Fibroblast of skin of back (primary cell): Measurements from ENCODE around the gene CLDND1. TPM values are rescaled to one million over a fixed set of nuclear protein-coding genes. Genes with fewer than 3 reads are reported as not detected.
"Not testable (repeated sequence)": the region's sequence is repeated elsewhere in the genome, so short reads cannot be mapped to it uniquely, and the experiment has no call there.

Experiments used
- DNase-seq: peaks from one replicate; pipeline ENCODE4 v3.0.0-alpha.2; 2013
- polyA plus RNA-seq, 2 experiments: library from polyadenylated mRNA; unstranded; fragments of 120-200 nt; gene quantifications; one replicate each; pipeline ENCODE4 v1.2.1, GENCODE V29; 2013; ENCODE audit not compliant: insufficient read length in 2 of 2

CLDND1 gene
- polyA plus RNA-seq (2013, experiment 1 of 2; ENCODE audit: insufficient read length), result 81.6 TPM
- polyA plus RNA-seq (2013, experiment 2 of 2; ENCODE audit: insufficient read length), result 73.6 TPM

- DNase-seq, result peak; percentile 97
These were observed at the start of gene CLDND1 for GRCh38 chr3:98522544-98523281. Gene CLDND1 (minus strand): TSS chr3:98522902. CDS start chr3:98521424, 1,478 bp downstream.

GRCh38 chr3:98568402-98568801 is 45.7 kb upstream of the CLDND1 start:
- no peak for DNase-seq

GRCh38 chr3:98567666-98568270 is 45.1 kb upstream of the CLDND1 start:
- no peak for DNase-seq

GRCh38 chr3:98565843-98566242 is 43.1 kb upstream of the CLDND1 start:
- DNase-seq, result no peak

GRCh38 chr3:98565237-98565643 is 42.5 kb upstream of the CLDND1 start:
- DNase-seq, result no peak

- DNase-seq, result no peak
These were observed 41.7 kb upstream of the CLDND1 start for GRCh38 chr3:98564282-98565005.

- peak; percentile 30 for DNase-seq
These were observed 41.1 kb upstream of the CLDND1 start for GRCh38 chr3:98563661-98564281.

GRCh38 chr3:98561727-98562521 is 39.2 kb upstream of the CLDND1 start:
- no peak for DNase-seq

- no peak for DNase-seq
These were observed 38.2 kb upstream of the CLDND1 start for GRCh38 chr3:98560911-98561310.

- not testable (repeated sequence) for DNase-seq
These were observed 37.1 kb upstream of the CLDND1 start for GRCh38 chr3:98559769-98560168.

- DNase-seq, result no peak
These were observed 35.6 kb upstream of the CLDND1 start for GRCh38 chr3:98558100-98558827.

- DNase-seq, result no peak
These were observed 34.8 kb upstream of the CLDND1 start for GRCh38 chr3:98557324-98558010.

- DNase-seq, result peak; percentile 19
These were observed 33.7 kb upstream of the CLDND1 start for GRCh38 chr3:98556164-98557130.

GRCh38 chr3:98555025-98555379 is 32.3 kb upstream of the CLDND1 start:
- no peak for DNase-seq

- DNase-seq, result no peak
These were observed 31.9 kb upstream of the CLDND1 start for GRCh38 chr3:98554580-98554979.

- no peak for DNase-seq
These were observed 31.1 kb upstream of the CLDND1 start for GRCh38 chr3:98553753-98554152.

- DNase-seq, result no peak
These were observed 30.4 kb upstream of the CLDND1 start for GRCh38 chr3:98553021-98553563.

- DNase-seq, result no peak
These were observed 29.7 kb upstream of the CLDND1 start for GRCh38 chr3:98552232-98553020.
